GM12878 (cell line): ENCODE data around the gene LIX1. TPM values are rescaled to one million over a fixed set of nuclear protein-coding genes. Genes with fewer than 3 reads are reported as not detected.

Experiments used
- GABPA ChIP-seq: IDR thresholded peaks from 2 replicates; pipeline ENCODE4 v1.6.1; 2014; ENCODE audit warnings: antibody characterized with exemption, low read depth, mild to moderate bottlenecking, inconsistent platforms
- IRF5 ChIP-seq: fragments of 450-650 bp; IDR thresholded peaks from 2 replicates; pipeline ENCODE4 v1.6.1; 2017; ENCODE audit warnings: borderline replicate concordance
- JUNB ChIP-seq: IDR thresholded peaks from 2 replicates; pipeline ENCODE4 v1.6.1; 2016; ENCODE audit warnings: antibody characterized with exemption, mild to moderate bottlenecking
- KAT2A ChIP-seq: conservative IDR thresholded peaks from 2 replicates; pipeline ENCODE4 v1.6.1; 2011; ENCODE audit warnings: low read depth, low read length; ENCODE audit not compliant: control insufficient read depth
- KDM1A ChIP-seq: fragments of 200-600 bp; sonication (generic); IDR thresholded peaks from 2 replicates; pipeline ENCODE4 v1.6.1; 2016; ENCODE audit warnings: borderline replicate concordance
- KLF5 ChIP-seq: fragments of 450-650 bp; IDR thresholded peaks from 2 replicates; pipeline ENCODE4 v1.6.1; 2014; ENCODE audit warnings: mild to moderate bottlenecking; ENCODE audit not compliant: partially characterized antibody
- MEF2A ChIP-seq: IDR thresholded peaks from 2 replicates; pipeline ENCODE4 v1.6.1; 2011; ENCODE audit warnings: low read depth, mild to moderate bottlenecking, low read length, moderate library complexity; ENCODE audit not compliant: insufficient read depth
- NFYB ChIP-seq: IDR thresholded peaks from 2 replicates; pipeline ENCODE4 v1.6.1; 2011; ENCODE audit warnings: low read depth, mild to moderate bottlenecking, low read length, improper control_type of control experiment, moderate library complexity; ENCODE audit not compliant: insufficient read depth
- NR2C1 ChIP-seq: fragments of 450-650 bp; IDR thresholded peaks from 2 replicates; pipeline ENCODE4 v1.6.1; 2017; ENCODE audit warnings: antibody characterized with exemption, mild to moderate bottlenecking, moderate library complexity
- NRF1 ChIP-seq: conservative IDR thresholded peaks from 2 replicates; pipeline ENCODE4 v1.6.1; 2011; ENCODE audit warnings: mild to moderate bottlenecking, low read depth, low read length, improper control_type of control experiment
- PBX3 ChIP-seq: IDR thresholded peaks from 2 replicates; pipeline ENCODE4 v1.6.1; 2011; ENCODE audit warnings: mild to moderate bottlenecking, low read depth, low read length, moderate library complexity; ENCODE audit not compliant: insufficient replicate concordance
- PML ChIP-seq: IDR thresholded peaks from 2 replicates; pipeline ENCODE4 v1.6.1; 2012; ENCODE audit warnings: low read length, inconsistent platforms
- RELB ChIP-seq: fragments of 450-650 bp; IDR thresholded peaks from 2 replicates; pipeline ENCODE4 v1.6.1; 2017; ENCODE audit warnings: low read depth, mild to moderate bottlenecking, moderate library complexity
- SREBF1 ChIP-seq: IDR thresholded peaks from 2 replicates; pipeline ENCODE4 v1.6.1; 2012; ENCODE audit warnings: mild to moderate bottlenecking, low read length
- SRF ChIP-seq, 2 experiments: IDR thresholded peaks; 2 replicates each; pipeline ENCODE4 v1.6.1; 2011; ENCODE audit warnings: low read depth in 2 of 2, low read length in 2 of 2, mild to moderate bottlenecking in 1 of 2, moderate library complexity in 1 of 2
- STAT3 ChIP-seq: IDR thresholded peaks from 2 replicates; pipeline ENCODE4 v1.6.1; 2011; ENCODE audit warnings: low read depth, low read length, improper control_type of control experiment
- TCF7 ChIP-seq: IDR thresholded peaks from 2 replicates; pipeline ENCODE4 v1.6.1; 2014; ENCODE audit warnings: antibody characterized with exemption, borderline replicate concordance
- USF1 ChIP-seq: IDR thresholded peaks from 2 replicates; pipeline ENCODE4 v1.6.1; 2011; ENCODE audit warnings: borderline replicate concordance, low read depth, mild to moderate bottlenecking, moderate library complexity, mixed read lengths, low read length; ENCODE audit not compliant: insufficient read depth; ENCODE audit errors: extremely low read length
- ZBTB40 ChIP-seq: fragments of 450-650 bp; IDR thresholded peaks from 2 replicates; pipeline ENCODE4 v1.6.1; 2016; ENCODE audit warnings: mild to moderate bottlenecking, moderate library complexity, borderline replicate concordance
- ZNF384 ChIP-seq: IDR thresholded peaks from 2 replicates; pipeline ENCODE4 v1.6.1; 2012; ENCODE audit warnings: low read depth, mild to moderate bottlenecking, low read length, improper control_type of control experiment, borderline replicate concordance
- polyA plus RNA-seq, 11 experiments: library from polyadenylated mRNA; depleted of rRNA in 4 of 11; unstranded in 6 of 11; stranded (reverse) in 5 of 11; fragments of >200 nt; fragmentation: Nextera tagmentation in 4 of 11; fragmentation: Illumina TruSeq in 1 of 11; extraction: Ambion mirVana in 4 of 11; extraction: Trizol in 1 of 11; gene quantifications; 1 replicate in 1 of 11; 2 replicates in 10 of 11; pipeline versions ENCODE4 v1.2.1 to v1.2.3, GENCODE V29; 2011 to 2016; ENCODE audit warnings: inconsistent platforms in 2 of 11, missing spikeins in 2 of 11, low read depth in 1 of 11
- total RNA-seq, 4 experiments: library from RNA; depleted of rRNA in 3 of 4; stranded (reverse); fragments of >200 nt in 3 of 4; fragmentation: Illumina TruSeq in 1 of 4; extraction: Trizol in 1 of 4; gene quantifications; 2 replicates each; pipeline versions ENCODE4 v1.2.1 to v1.2.3, GENCODE V29; 2013 to 2021

Gene LIX1
- total and polyA plus RNA-seq, 10 of the 15 experiments (the other 5 are each of a cell fraction or from before 2014, with no cell fraction given): 0.02 to 0.07 (median 0.04) TPM; not detected in 5

- TF ChIP-seq KLF5 (no peak), KDM1A (no peak), KAT2A (no peak), SRF (IDR thresholded peaks at IDR 0.05; ENCODE audit: low read depth in 2 of 2, low read length in 2 of 2) (no peak), USF1 (no peak), SREBF1 (no peak), ZNF384 (no peak), GABPA (0 out of 2 replicates have a peak, but pooled peaks have one; percentile 18), JUNB (no peak; the same call in 1 of the 2 replicates), MEF2A (no peak), RELB (0 out of 2 replicates have a peak, but pooled peaks have one; percentile 51), IRF5 (no peak), ZBTB40 (no peak), STAT3 (no peak), NR2C1 (no peak), TCF7 (0 out of 2 replicates have a peak, but pooled peaks have one; percentile 0), PBX3 (no peak), NFYB (no peak), NRF1 (no peak), PML (no peak)
These were observed 47.1 kb downstream of the LIX1 start (continued) for GRCh38 chr5:97095318-97095732.
